HepG2 (cell line): ENCODE data around the gene TULP3. TPM values are rescaled to one million over a fixed set of nuclear protein-coding genes. Genes with fewer than 3 reads are reported as not detected.
A peak's percentile ranks its signal among the peaks of the same experiment; 100 is the strongest.

Source experiments
- ATAC-seq: fragments of 200-7000 bp; cut with Tn5 transposase; 3 replicates; pipeline ENCODE4 v1.9.1; 2020; ENCODE audit warnings: mild to moderate bottlenecking, moderate library complexity
- BruUV-seq: library from RNA; stranded (reverse); fragments of 400-500 nt; replicated peaks from 2 replicates; lab custom pipeline; 2021; lab: Mats Ljungman, UMichigan
- CTCF ChIA-PET: fragments of 300-600 bp; formaldehyde crosslinking; extraction: SDS; loops from one replicate; lab custom pipeline; 2021; ENCODE audit warnings: low total read pairs, inconsistent platforms, low intra/inter-chr PET ratio; lab: Yijun Ruan, JAX
- POLR2A ChIA-PET: fragments of 350-600 bp; sonication (Branson Sonifier 250); formaldehyde crosslinking; loops from one replicate; lab custom pipeline; 2020; ENCODE audit warnings: antibody characterized with exemption, inconsistent platforms; lab: Yijun Ruan, JAX
- DNase-seq: peaks from one replicate; pipeline ENCODE4 v3.0.0-alpha.2; 2015; ENCODE audit warnings: low spot score
- FAIRE-seq: peaks from 3 replicates; lab custom pipeline; 2011; peaks lifted over from hg19 to GRCh38; lab: Jason Lieb, UNC
- H2AFZ ChIP-seq: one replicate; pipeline ENCODE4 v1.6.1; 2011; ENCODE audit warnings: low read length, inconsistent platforms
- H3K27ac ChIP-seq: fragments of 300-600 bp; 3 replicates; pipeline ENCODE4 v1.8.0; 2011; ENCODE audit warnings: mixed run types, mild to moderate bottlenecking, mixed read lengths, low read length, inconsistent platforms; ENCODE audit not compliant: insufficient read depth; ENCODE audit errors: extremely low read length
- H3K27me3 ChIP-seq, 2 experiments: fragments of 200-600 bp in 1 of 2; 2 replicates in 1 of 2; 3 replicates in 1 of 2; pipeline versions ENCODE4 v1.6.0 to v1.8.0; 2011; ENCODE audit warnings: low read length in 2 of 2, mild to moderate bottlenecking in 2 of 2, moderate library complexity in 2 of 2, inconsistent platforms in 1 of 2; ENCODE audit not compliant: insufficient read depth in 2 of 2, control insufficient read depth in 1 of 2
- H3K36me3 ChIP-seq, 2 experiments: fragments of 200-600 bp in 1 of 2; replicated peaks in 1 of 2; 2 replicates in 1 of 2; 3 replicates in 1 of 2; pipeline versions ENCODE4 v1.5.1 to v1.8.0; 2011; ENCODE audit warnings: low read length in 2 of 2, inconsistent platforms in 1 of 2; ENCODE audit not compliant: insufficient read depth in 2 of 2, control insufficient read depth in 1 of 2
- H3K4me1 ChIP-seq: 2 replicates; pipeline ENCODE4 v1.5.1; 2012; ENCODE audit warnings: low read length, inconsistent platforms; ENCODE audit not compliant: insufficient read depth
- H3K4me2 ChIP-seq: 2 replicates; pipeline ENCODE4 v1.6.0; 2011; ENCODE audit warnings: low read depth, low read length, inconsistent platforms
- H3K4me3 ChIP-seq, 3 experiments: fragments of 200-600 bp in 1 of 3; sonication (generic), shearing (Covaris generic) in 1 of 3; replicated peaks in 1 of 3; 2 replicates each; pipeline ENCODE4 v1.5.1; 2011 to 2016; ENCODE audit warnings: low read length in 3 of 3, inconsistent platforms in 2 of 3, low read depth in 2 of 3, mild to moderate bottlenecking in 2 of 3, control low read depth in 1 of 3, mixed read lengths in 1 of 3; ENCODE audit not compliant: insufficient read depth in 1 of 3
- H3K79me2 ChIP-seq: one replicate; pipeline ENCODE4 v1.6.1; 2011; ENCODE audit warnings: low read length, inconsistent platforms; ENCODE audit not compliant: insufficient read depth
- H3K9ac ChIP-seq: 2 replicates; pipeline ENCODE4 v1.6.0; 2011; ENCODE audit warnings: mild to moderate bottlenecking, low read depth, low read length, inconsistent platforms; ENCODE audit not compliant: insufficient read depth
- H3K9me3 ChIP-seq: 2 replicates; pipeline ENCODE4 v1.5.1; 2012; ENCODE audit warnings: mild to moderate bottlenecking, low read length
- H4K20me1 ChIP-seq: 2 replicates; pipeline ENCODE4 v1.6.0; 2011; ENCODE audit warnings: inconsistent platforms, mild to moderate bottlenecking, low read length, moderate library complexity; ENCODE audit not compliant: insufficient read depth
- AGO2 ChIP-seq: fragments of 200-400 bp; formaldehyde crosslinking; optimal IDR thresholded peaks from 2 replicates; pipeline ENCODE3; 2017; ENCODE audit warnings: mild to moderate bottlenecking, low read depth, low read length, moderate library complexity
- ARNTL ChIP-seq: sonication (generic); formaldehyde crosslinking; IDR thresholded peaks from 2 replicates; pipeline ENCODE4 v1.4.0; 2020; ENCODE audit warnings: mild to moderate bottlenecking, missing genetic modification reagents
- BCL3 ChIP-seq: sonication (generic); formaldehyde crosslinking; IDR thresholded peaks from 2 replicates; pipeline ENCODE4 v1.5.1; 2020; ENCODE audit warnings: mild to moderate bottlenecking, missing genetic modification reagents, moderate library complexity
- CHCHD3 ChIP-seq: sonication (generic); formaldehyde crosslinking; IDR thresholded peaks from 2 replicates; pipeline ENCODE4 v1.8.0; 2022; ENCODE audit warnings: mild to moderate bottlenecking, missing genetic modification reagents, moderate library complexity
- FIP1L1 ChIP-seq: fragments of 200-400 bp; formaldehyde crosslinking; IDR thresholded peaks from 2 replicates; pipeline ENCODE4 v1.6.1; 2018; ENCODE audit warnings: low read depth, mild to moderate bottlenecking, low read length, moderate library complexity, borderline replicate concordance; ENCODE audit not compliant: insufficient read depth
- HDAC2 ChIP-seq: sonication (generic); formaldehyde crosslinking; IDR thresholded peaks from 2 replicates; pipeline ENCODE4 v1.4.0; 2020; ENCODE audit warnings: missing genetic modification reagents
- POGK ChIP-seq: sonication (generic); formaldehyde crosslinking; conservative IDR thresholded peaks from 2 replicates; pipeline ENCODE4 v1.8.0; 2022; ENCODE audit warnings: mild to moderate bottlenecking, moderate library complexity, missing genetic modification reagents
- POLR2AphosphoS2 ChIP-seq: IDR thresholded peaks from 2 replicates; pipeline ENCODE4 v1.6.1; 2011; ENCODE audit warnings: low read depth, low read length, improper control_type of control experiment
- SMC3 ChIP-seq: IDR thresholded peaks from 2 replicates; pipeline ENCODE4 v1.6.1; 2011; ENCODE audit warnings: low read length, improper control_type of control experiment
- SNRNP70 ChIP-seq: fragments of 200-400 bp; formaldehyde crosslinking; IDR thresholded peaks from 2 replicates; pipeline ENCODE4 v1.6.1; 2017; ENCODE audit warnings: mild to moderate bottlenecking, low read depth, low read length, moderate library complexity
- SRY ChIP-seq: sonication (generic); formaldehyde crosslinking; IDR thresholded peaks from 2 replicates; pipeline ENCODE4 v1.8.0; 2022; ENCODE audit warnings: mild to moderate bottlenecking, missing genetic modification reagents
- ZBTB34 ChIP-seq: sonication (generic); formaldehyde crosslinking; IDR thresholded peaks from 2 replicates; pipeline ENCODE4 v1.8.0; 2022; ENCODE audit warnings: mild to moderate bottlenecking, missing genetic modification reagents
- ZNF3 ChIP-seq: IDR thresholded peaks from 2 replicates; pipeline ENCODE4 v1.7.0; 2017; ENCODE audit warnings: inconsistent platforms
- ZNF577 ChIP-seq: sonication (generic); formaldehyde crosslinking; IDR thresholded peaks from 2 replicates; pipeline ENCODE4 v1.4.0; 2020; ENCODE audit warnings: mild to moderate bottlenecking, low read depth, missing genetic modification reagents, borderline replicate concordance
- ZNF598 ChIP-seq: sonication (generic); formaldehyde crosslinking; IDR thresholded peaks from 2 replicates; pipeline ENCODE4 v1.5.1; 2020; ENCODE audit warnings: mild to moderate bottlenecking, missing genetic modification reagents, borderline replicate concordance
- ZNF629 ChIP-seq: sonication (generic); formaldehyde crosslinking; conservative IDR thresholded peaks from 2 replicates; pipeline ENCODE4 v1.5.0; 2020; ENCODE audit warnings: missing genetic modification reagents
- ZNF780A ChIP-seq: sonication (generic); formaldehyde crosslinking; IDR thresholded peaks from 2 replicates; pipeline ENCODE4 v1.8.0; 2022; ENCODE audit warnings: mild to moderate bottlenecking, missing genetic modification reagents, moderate library complexity
- WGBS: methylation state at CpG from one replicate; pipeline ENCODE4 v1.1.6; 2017; ENCODE audit warnings: low lambda C conversion rate; 5-methylcytosine and 5-hydroxymethylcytosine counted together
- in situ Hi-C: cut with HindIII; loops from 2 replicates; pipeline ENCODE4 v1.10.0; 2017; ENCODE audit warnings: low pct_unique_long_range_greater_than_20kb; ENCODE audit not compliant: extremely low pct_ligation_motif_present
- intact Hi-C: fragments of 100-400 bp; cut with micrococcal nuclease; formaldehyde crosslinking; loops from one replicate; pipeline ENCODE4 v1.10.0; 2022; ENCODE audit not compliant: unreplicated experiment
- polyA plus RNA-seq, 8 experiments: library from polyadenylated mRNA; depleted of rRNA in 3 of 8; stranded (reverse) in 7 of 8; unstranded in 1 of 8; fragments of >200 nt; fragmentation: Illumina TruSeq in 4 of 8; extraction: Trizol in 4 of 8; gene quantifications; 2 replicates each; pipeline versions ENCODE4 v1.2.1 to v1.2.3, GENCODE V29; 2011 to 2016; ENCODE audit warnings: low read depth in 4 of 8, missing spikeins in 1 of 8, mixed read lengths in 1 of 8; ENCODE audit not compliant: insufficient read depth in 1 of 8
- total RNA-seq, 5 experiments: library from RNA; depleted of rRNA; stranded (reverse); fragments of >200 nt; fragmentation: Illumina TruSeq; extraction: Trizol; gene quantifications; 2 replicates each; pipeline ENCODE4 v1.2.3, GENCODE V29; 2016; ENCODE audit warnings: low read depth in 1 of 5

TULP3 gene
- total and polyA plus RNA-seq, 2 of the 13 experiments (the other 11 are each of a cell fraction or from before 2014, with no cell fraction given) = 11.2 to 13.2 TPM

GRCh38 chr12:2959192-2959504, 68.5 kb downstream of the TULP3 start, which contains the start of gene TEAD4 (continued):
- TF ChIP-seq FIP1L1 = no peak
- no peak for TF ChIP-seq POLR2AphosphoS2
- TF ChIP-seq POGK (CRISPR knock-in tag) = no peak
- no peak for TF ChIP-seq ZBTB34 (CRISPR knock-in tag)
- TF ChIP-seq ZNF577 (CRISPR knock-in tag) = no peak
- TF ChIP-seq CHCHD3 (CRISPR knock-in tag) = no peak

GRCh38 chr12:2959505-2960389, 69.1 kb downstream of the TULP3 start:
- ChIA-PET CTCF (no interaction called here), POLR2A (interaction anchor here (0.5 to 1.9 kb wide), 4 partner anchors 10 to 75 kb away, joined by 3 to 14 read pairs (median 3); no protein-coding TSS in a partner anchor)
- H3K9me3 ChIP-seq = no peaks in the 10 kb centered on the region
- H3K9ac ChIP-seq = peak overlapping the region; percentile 80
- peak overlapping the region; percentile 72 to 79 (median 73) for H3K4me3 ChIP-seq
- peaks cover 10% of the 10 kb centered on the region; the same call in 1 of the 2 replicates for H4K20me1 ChIP-seq
- peaks cover 53% of the 10 kb centered on the region for H3K4me1 ChIP-seq
- DNase-seq (peak; percentile 21), FAIRE-seq (no peak), ATAC-seq (peak; percentile 14)
- H3K27ac ChIP-seq = peak overlapping the region; percentile 96
- 2% methylated on average over 9 of the region's 104 CpGs for WGBS
- H3K27me3 ChIP-seq = no peaks in the 10 kb centered on the region
- H3K79me2 ChIP-seq = peaks cover 31% of the 10 kb centered on the region
- no peaks in the 10 kb centered on the region for H3K36me3 ChIP-seq
- H3K4me2 ChIP-seq = peak overlapping the region; percentile 93
- in situ Hi-C loops = loop anchor here (5.0 kb wide), 1 partner anchor 72 kb away; no protein-coding TSS in a partner anchor
- BruUV-seq = no TSS peak
- intact Hi-C loops = loop anchor here (5.0 kb wide), 3 partner anchors 67 to 112 kb away; partner anchors contain the start of gene TULP3
- no peak overlapping the region for H2AFZ ChIP-seq
- peak; percentile 52; the same call in 1 of the 2 replicates for TF ChIP-seq ARNTL (CRISPR knock-in tag)
- peak; percentile 93 for TF ChIP-seq AGO2
- no peak for TF ChIP-seq SMC3
- peak; percentile 86 for TF ChIP-seq SRY (CRISPR knock-in tag)
- no peak for TF ChIP-seq SNRNP70
- 0 out of 2 replicates have a peak, but pooled peaks have one; percentile 20 for TF ChIP-seq HDAC2 (CRISPR knock-in tag)
- no peak for TF ChIP-seq ZNF3
- TF ChIP-seq ZNF780A (CRISPR knock-in tag) = peak; percentile 63
- TF ChIP-seq ZNF598 (CRISPR knock-in tag) = no peak
- no peak; the same call in none of the 2 replicates for TF ChIP-seq BCL3 (CRISPR knock-in tag)
- TF ChIP-seq ZNF629 (CRISPR knock-in tag) = peak; percentile 78
